KOPT-K1 (cell line): ENCODE measurements around the gene SOCS6.
"Not testable (repeated sequence)": the region's sequence is repeated elsewhere in the genome, so short reads cannot be mapped to it uniquely, and the experiment has no call there.

Experiments
- H3K27ac ChIP-seq: fragments of 200-600 bp; sonication (generic); 2 replicates; pipeline ENCODE4 v1.5.1; 2016; ENCODE audit warnings: antibody characterized with exemption, mild to moderate bottlenecking, low read depth, low read length; ENCODE audit not compliant: poor library complexity, severe bottlenecking
- H3K36me3 ChIP-seq: fragments of 200-600 bp; sonication (generic); 2 replicates; pipeline ENCODE4 v1.5.1; 2017; ENCODE audit warnings: antibody characterized with exemption, mild to moderate bottlenecking, low read length, moderate library complexity; ENCODE audit not compliant: insufficient read depth
- H3K9me3 ChIP-seq: fragments of 200-600 bp; sonication (generic); 2 replicates; pipeline ENCODE4 v1.5.1; 2017; ENCODE audit warnings: antibody characterized with exemption, low read length, mild to moderate bottlenecking; ENCODE audit not compliant: insufficient read depth, poor library complexity, severe bottlenecking

The SOCS6 gene, protein sequence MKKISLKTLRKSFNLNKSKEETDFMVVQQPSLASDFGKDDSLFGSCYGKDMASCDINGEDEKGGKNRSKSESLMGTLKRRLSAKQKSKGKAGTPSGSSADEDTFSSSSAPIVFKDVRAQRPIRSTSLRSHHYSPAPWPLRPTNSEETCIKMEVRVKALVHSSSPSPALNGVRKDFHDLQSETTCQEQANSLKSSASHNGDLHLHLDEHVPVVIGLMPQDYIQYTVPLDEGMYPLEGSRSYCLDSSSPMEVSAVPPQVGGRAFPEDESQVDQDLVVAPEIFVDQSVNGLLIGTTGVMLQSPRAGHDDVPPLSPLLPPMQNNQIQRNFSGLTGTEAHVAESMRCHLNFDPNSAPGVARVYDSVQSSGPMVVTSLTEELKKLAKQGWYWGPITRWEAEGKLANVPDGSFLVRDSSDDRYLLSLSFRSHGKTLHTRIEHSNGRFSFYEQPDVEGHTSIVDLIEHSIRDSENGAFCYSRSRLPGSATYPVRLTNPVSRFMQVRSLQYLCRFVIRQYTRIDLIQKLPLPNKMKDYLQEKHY

DNA sequence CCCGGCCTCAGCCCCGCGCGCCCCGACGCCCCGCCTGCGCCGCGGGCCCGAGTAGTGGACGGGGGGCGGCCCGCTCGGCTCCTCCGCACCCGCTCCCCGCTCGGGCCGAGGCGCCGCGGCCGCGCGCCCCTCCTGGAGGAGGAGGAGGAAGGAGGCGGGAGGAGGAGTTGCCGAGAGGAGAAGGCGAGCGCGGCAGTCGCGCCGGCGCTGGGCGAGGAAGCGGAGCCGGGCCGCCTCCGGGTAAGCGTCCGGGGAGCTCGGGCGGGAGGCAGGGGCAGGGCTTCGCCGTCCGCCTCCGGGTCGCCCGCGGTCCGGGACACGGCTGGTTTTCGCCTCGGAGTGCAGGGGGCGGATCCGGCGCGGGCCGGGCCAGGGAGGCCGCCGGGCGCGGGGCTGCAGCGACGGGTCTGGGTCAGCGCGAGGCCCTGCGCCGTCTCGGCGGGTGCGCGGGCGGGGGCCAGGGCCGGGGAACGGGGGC is at the start of gene SOCS6:
Gene SOCS6 (plus strand): TSS at position 195 of the 478 bp plus-strand sequence. CDS start 35,624 bp downstream, outside the sequence.
- H3K9me3 ChIP-seq, result no peaks in the 10 kb centered on the region
- H3K27ac ChIP-seq, result peak within 1 kb of the TSS; percentile 43
- H3K36me3 ChIP-seq, result no peaks in the 10 kb centered on the region

DNA sequence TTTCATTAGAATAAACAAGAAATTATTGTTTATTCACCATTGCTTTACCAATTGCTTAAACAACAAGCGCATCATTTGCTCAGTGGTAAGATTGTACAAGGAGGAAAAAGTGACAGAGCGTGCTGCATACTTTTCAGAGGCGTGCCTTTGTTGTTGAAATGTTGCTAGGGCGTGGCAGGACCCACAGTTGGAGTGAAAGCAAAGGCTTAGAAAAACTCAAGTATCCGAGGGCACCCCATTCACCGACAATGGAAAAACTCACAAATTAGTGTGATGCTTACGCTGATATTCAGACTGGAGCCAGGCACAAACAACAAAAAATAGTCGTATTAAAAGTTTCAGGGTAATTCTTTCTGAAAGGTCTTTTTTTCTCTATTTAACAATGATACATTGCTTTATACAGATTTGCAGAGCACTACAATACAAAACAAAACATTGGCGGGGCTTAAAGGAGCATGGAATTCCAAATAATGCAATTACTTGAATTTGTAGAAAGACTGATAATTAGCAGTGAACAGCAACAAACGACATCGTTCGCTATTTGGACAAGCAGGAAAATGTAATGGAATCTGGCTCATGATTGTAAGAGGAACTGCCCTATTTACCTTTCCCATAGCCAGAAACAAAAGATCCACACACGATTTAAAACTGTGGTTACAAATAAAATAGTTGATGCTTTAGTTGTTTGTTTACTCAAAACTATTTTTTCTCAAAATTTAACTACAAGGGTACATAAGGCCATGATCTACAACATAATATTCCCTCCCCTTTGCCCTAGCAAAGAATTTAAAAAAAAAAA is 45.5 kb upstream of the SOCS6 start:
- Histone ChIP-seq H3K9me3 (no peaks in the 10 kb centered on the region), H3K36me3 (no peaks in the 10 kb centered on the region), H3K27ac (no peak overlapping the region)

DNA sequence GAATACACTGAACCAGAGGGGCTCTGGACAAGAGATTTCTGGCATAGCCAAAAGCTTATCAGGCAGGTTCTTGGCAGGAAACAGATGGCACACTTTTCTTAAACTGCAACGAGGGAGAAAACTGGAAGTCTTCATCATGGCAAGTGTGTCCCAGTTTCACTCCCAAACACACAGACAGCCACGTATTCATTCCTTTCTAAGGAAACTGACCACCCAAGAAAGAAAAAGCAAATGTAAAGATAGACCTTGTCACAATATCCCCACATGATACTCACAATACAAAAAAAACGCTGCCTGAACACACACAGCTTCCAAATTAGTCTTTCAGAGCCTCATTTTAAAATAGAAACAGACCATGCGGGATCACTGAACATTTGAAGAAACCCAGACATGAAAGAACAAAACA is 42.8 kb upstream of the SOCS6 start:
- Histone ChIP-seq H3K27ac (no peak overlapping the region), H3K9me3 (no peaks in the 10 kb centered on the region), H3K36me3 (no peaks in the 10 kb centered on the region)

DNA sequence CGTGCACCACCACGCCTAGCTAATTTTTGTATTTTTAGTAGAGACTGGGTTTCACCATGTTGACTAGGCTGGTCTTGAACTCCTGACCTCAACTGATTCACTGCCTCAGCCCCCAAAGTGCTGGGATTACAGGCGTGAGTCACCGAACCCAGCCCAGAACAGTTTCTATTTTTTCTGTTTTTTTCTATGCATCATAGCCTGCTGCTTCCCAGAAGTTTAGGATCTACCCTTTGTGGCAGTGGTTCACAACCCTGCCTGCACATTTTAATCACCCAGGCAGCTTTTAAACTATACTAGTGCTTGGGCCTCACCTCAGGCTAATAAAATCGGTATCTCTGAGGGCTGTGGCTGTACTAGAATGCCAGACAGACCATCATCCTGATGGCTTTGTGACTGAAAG is 39.7 kb upstream of the SOCS6 start:
- Histone ChIP-seq H3K9me3 (no peaks in the 10 kb centered on the region), H3K27ac (no peak overlapping the region)

DNA sequence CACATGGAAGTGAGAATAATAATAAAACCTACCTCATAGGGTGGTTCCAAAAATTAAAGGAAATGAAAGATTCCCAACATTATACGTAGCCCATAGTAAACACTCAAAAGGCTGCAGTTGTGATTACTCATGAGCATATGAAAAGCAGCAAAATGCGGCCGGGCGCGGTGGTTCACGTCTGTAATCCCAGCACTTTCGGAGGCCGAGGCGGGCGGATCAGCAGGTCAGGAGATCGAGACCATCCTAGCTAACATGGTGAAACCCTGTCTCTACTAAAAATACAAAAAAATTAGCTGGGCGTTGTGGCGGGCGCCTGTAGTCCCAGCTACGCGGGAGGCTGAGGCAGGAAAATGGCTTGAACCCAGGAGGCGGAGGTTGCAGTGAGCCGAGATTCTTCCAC is 39.0 kb upstream of the SOCS6 start:
- not testable (repeated sequence) for H3K9me3 ChIP-seq, H3K36me3 ChIP-seq, H3K27ac ChIP-seq

More for the DNA sequence above, 39.7 kb upstream of the SOCS6 start:
- no peaks in the 10 kb centered on the region for H3K36me3 ChIP-seq

DNA sequence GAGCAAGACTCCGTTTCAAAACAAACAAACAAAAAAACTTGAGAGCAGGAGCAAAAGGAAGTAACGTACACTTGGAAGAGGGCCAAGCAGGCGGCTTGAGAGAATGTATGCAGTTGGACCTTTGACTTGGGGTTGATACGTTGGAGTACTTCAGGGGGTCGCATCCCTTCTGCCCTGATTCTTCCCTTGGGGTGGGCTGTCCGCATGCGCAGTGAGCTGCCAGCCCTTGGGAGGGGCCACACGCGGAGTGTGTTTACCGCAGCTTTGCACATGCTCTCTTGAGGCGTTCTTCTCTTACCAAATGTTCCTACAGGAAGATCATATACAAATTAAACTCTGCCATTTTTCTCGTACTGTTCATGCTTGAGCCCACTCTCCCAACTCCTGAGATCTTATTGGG is 38.1 kb upstream of the SOCS6 start:
- Histone ChIP-seq H3K27ac (no peak overlapping the region), H3K36me3 (no peaks in the 10 kb centered on the region), H3K9me3 (no peaks in the 10 kb centered on the region)

DNA sequence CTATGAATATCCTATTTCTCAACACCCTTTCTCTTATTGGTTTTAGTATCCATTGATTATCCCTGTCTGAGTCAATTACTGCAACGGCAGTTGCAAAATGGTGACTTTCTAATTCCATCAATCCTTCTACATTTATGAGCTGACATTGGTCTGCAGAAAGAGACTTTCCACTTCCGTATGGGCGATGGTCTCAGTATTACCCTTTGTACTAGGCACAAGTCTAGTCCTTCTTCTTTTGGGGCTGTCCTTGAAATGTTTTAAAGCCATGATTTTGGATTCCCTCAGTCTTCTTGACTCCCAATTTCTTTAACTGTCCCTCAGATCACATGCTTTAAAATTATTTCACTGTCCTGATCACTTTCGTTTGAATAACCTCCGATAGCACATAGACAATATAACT is 32.7 kb upstream of the SOCS6 start:
- H3K27ac ChIP-seq, result no peak overlapping the region
- no peaks in the 10 kb centered on the region for H3K36me3 ChIP-seq
- H3K9me3 ChIP-seq, result no peaks in the 10 kb centered on the region

DNA sequence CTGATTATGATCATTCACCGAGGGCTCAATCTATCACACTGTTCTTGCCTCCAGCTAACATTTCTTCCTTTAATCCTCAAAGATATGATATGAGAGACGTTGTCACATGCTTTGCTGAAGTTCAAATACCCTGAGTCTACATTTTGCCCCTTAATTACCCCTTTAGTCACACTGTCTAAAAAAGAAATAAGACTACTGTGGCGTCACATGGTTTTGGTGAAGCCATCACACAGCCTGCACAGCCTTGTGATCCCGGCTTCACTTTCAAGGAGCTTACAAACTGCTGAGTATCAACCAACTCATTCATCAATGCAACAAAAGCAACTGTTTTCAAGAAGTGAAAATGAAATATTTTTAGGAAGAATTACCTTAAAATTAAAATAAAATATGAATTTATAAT is 31.9 kb upstream of the SOCS6 start:
- H3K27ac ChIP-seq, result no peak overlapping the region
- no peaks in the 10 kb centered on the region for H3K36me3 ChIP-seq
- H3K9me3 ChIP-seq, result no peaks in the 10 kb centered on the region

DNA sequence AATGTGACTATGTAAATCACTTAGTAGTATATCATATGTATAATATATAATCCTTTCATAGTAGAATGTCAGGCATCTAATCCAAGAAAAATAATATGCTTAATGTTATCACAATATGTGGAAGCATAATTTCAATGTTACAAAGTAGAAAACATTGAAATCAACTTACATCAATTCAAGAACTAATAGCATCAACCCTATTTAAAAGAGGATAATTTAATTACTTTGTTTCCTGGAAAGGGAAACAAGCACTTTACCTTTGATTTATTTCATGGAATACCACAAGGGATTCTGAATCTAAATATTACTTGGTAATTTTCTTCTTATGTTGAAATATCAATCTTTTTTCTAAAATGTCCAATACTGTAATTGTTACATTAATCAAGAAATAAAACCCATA is 30.6 kb upstream of the SOCS6 start:
- Histone ChIP-seq H3K27ac (no peak overlapping the region), H3K36me3 (no peaks in the 10 kb centered on the region), H3K9me3 (no peaks in the 10 kb centered on the region)

DNA sequence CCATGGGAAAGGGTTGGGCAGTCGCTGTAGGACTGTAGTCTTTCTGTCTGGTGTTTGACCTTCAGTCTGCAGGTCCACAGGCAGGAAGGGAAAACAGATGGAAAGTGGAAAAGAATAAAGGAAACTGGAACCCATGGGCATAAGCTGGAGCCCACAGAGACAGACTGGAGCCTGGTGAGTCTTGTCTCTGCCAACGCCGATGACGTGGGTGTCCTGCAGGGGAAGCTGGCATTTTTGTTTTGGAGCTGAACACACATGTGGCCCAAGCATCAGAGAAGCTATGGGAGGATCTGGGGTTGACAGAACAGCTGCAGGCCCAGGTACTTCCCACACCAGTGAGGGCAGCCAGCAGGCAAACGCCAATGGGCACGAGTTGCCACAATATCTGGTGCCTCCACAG is 28.2 kb upstream of the SOCS6 start:
- no peaks in the 10 kb centered on the region for H3K9me3 ChIP-seq
- H3K27ac ChIP-seq, result no peak overlapping the region
- H3K36me3 ChIP-seq, result no peaks in the 10 kb centered on the region

DNA sequence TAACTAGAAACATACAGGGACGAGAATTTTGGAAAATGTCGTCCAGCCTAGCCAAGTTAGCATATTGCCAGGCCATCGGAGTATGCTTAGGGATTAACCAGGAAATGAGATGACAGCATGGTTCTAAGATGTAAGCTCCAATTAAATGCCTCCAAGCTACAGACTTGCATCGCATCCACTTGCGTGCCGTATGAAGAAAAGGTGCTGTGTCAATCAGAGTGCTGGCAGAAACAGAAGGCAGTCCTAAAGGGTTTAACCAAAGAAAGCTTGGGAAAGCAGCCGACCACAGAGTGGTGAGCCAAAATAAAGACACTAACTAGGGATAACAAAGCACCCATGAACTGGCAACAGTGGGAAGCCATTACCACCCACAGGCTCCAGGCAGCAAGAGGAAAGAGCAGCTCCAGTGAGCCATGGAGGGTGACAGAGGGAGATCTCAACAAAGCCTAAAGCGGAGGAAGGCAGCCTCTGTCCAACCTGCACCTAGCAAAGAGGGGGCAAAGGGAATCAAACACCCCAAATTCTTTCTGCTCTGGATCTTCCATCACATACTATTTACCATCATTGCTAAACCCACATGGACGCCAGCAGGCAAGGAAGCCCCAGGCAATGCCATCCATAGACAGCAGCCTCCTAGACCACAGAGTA is 27.6 kb upstream of the SOCS6 start:
- Histone ChIP-seq H3K27ac (no peak overlapping the region), H3K9me3 (no peaks in the 10 kb centered on the region), H3K36me3 (no peaks in the 10 kb centered on the region)

DNA sequence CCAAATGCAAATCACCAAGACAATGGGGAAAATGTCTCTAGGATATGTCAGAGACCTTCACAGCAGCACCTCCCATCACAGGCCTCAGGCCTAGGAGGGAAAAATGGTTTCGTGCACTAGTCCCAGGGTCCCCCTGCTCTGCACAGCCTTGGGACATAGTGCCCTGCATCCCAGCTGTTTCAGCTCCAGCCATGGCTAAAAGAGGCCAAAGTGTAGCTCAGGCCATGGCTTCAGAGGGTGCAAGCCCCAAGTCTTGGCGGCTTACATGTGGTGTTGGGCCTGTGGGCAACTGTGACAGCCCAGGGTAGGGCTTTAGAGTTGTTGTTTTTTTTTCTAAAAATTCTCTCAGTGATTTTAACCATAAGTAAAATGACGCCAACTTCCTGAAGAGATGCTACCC is 25.5 kb upstream of the SOCS6 start:
- no peaks in the 10 kb centered on the region for H3K36me3 ChIP-seq
- H3K27ac ChIP-seq, result no peak overlapping the region
- H3K9me3 ChIP-seq, result no peaks in the 10 kb centered on the region

DNA sequence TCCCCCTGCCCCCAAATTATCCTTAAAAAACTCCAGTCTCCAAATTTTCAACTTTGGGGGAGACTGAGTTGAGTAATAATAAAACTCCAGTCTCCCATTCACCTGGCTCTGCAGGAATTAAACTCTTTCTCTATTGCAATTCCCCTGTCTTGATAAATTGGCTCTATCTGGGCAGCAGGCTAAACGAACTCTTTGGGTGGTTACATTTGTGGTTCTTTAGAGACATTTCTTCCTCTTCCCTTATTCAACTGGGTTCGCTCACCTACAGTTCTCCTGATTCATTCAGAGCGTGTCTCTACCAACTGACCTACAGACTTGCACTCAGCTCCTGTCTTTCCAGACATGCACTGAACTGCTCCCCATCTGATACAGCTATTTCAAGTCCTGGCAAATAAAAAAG is 17.1 kb upstream of the SOCS6 start:
- peaks cover 24% of the 10 kb centered on the region for H3K9me3 ChIP-seq
- H3K27ac ChIP-seq, result no peak overlapping the region
- H3K36me3 ChIP-seq, result no peaks in the 10 kb centered on the region

DNA sequence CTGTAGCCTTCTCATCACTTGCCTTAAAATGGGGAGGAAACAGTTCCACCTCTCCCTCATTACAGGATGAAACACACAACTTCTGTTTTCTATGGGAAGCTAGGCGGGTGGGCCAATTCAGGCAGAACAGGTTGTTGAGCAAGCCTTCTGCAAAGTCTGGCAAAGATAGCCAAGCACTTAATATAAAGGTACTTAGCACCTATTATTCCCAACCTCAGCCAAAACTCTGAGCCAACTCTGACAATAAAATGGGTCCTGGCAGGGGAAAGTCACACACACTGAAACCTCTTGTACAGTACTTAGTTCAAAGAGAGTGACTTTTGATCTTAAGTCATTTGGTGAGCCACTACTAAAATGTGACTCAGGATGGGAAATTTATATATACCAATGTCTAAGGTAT is 15.8 kb upstream of the SOCS6 start:
- no peak overlapping the region for H3K27ac ChIP-seq
- peaks cover 24% of the 10 kb centered on the region for H3K9me3 ChIP-seq

More for the DNA sequence above, 15.8 kb upstream of the SOCS6 start:
- H3K36me3 ChIP-seq, result no peaks in the 10 kb centered on the region
